NT2/D1 (cell line): Measurements from ENCODE around the gene UBALD1.

Experiments used
- SUZ12 ChIP-seq: IDR thresholded peaks from 2 replicates; pipeline ENCODE4 v1.6.1; 2011; ENCODE audit not compliant: insufficient read length, insufficient read depth; ENCODE audit errors: extremely low read depth
- ZNF274 ChIP-seq: IDR thresholded peaks from 2 replicates; pipeline ENCODE4 v1.6.1; 2011; ENCODE audit warnings: mild to moderate bottlenecking, low read depth, low read length

GRCh38 chr16:4570688-4571321, 43.9 kb downstream of the UBALD1 start:
- TF ChIP-seq SUZ12 (no peak), ZNF274 (no peak)
